ENCODE data around the gene SPIB.

- TF ChIP-seq, protein P1, sequence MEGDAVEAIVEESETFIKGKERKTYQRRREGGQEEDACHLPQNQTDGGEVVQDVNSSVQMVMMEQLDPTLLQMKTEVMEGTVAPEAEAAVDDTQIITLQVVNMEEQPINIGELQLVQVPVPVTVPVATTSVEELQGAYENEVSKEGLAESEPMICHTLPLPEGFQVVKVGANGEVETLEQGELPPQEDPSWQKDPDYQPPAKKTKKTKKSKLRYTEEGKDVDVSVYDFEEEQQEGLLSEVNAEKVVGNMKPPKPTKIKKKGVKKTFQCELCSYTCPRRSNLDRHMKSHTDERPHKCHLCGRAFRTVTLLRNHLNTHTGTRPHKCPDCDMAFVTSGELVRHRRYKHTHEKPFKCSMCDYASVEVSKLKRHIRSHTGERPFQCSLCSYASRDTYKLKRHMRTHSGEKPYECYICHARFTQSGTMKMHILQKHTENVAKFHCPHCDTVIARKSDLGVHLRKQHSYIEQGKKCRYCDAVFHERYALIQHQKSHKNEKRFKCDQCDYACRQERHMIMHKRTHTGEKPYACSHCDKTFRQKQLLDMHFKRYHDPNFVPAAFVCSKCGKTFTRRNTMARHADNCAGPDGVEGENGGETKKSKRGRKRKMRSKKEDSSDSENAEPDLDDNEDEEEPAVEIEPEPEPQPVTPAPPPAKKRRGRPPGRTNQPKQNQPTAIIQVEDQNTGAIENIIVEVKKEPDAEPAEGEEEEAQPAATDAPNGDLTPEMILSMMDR (IDR thresholded peaks at IDR 0.05) = no peak
- TF ChIP-seq POLR2A (IDR thresholded peaks at IDR 0.05) (no peak), POLR2AphosphoS5 (IDR thresholded peaks at IDR 0.05) (no peak)
Observed at GRCh38 chr19:50406156-50406820, 12.4 kb upstream of the SPIB start.
